HS-5 (cell line): ENCODE data around the gene GAS2.
"Not testable (repeated sequence)": the region's sequence is repeated elsewhere in the genome, so short reads cannot be mapped to it uniquely, and the experiment has no call there.

Experiments
- DNase-seq: peaks from one replicate; pipeline ENCODE4 v3.0.0-alpha.2; 2012; ENCODE audit warnings: low read depth

GAS2 gene

GRCh38 chr11:22666325-22666687 is at the start of gene GAS2:
Gene GAS2 (plus strand): TSS chr11:22666611. CDS start chr11:22674870, 8,259 bp downstream.
- no peak for DNase-seq

- DNase-seq, result no peak
Measured at GRCh38 chr11:22617868-22618267, 48.5 kb upstream of the GAS2 start.

- DNase-seq, result peak; percentile 26
Measured at GRCh38 chr11:22624742-22625447, 41.5 kb upstream of the GAS2 start.

GRCh38 chr11:22625448-22626287 is 40.7 kb upstream of the GAS2 start, which contains the start of gene FANCF:
Gene FANCF (minus strand): TSS chr11:22625823. CDS start chr11:22625810, 13 bp downstream.
- DNase-seq, result peak; percentile 98

- DNase-seq, result no peak
Measured at GRCh38 chr11:22626573-22627239, 39.7 kb upstream of the GAS2 start.

- no peak for DNase-seq
Measured at GRCh38 chr11:22627421-22627820, 39.0 kb upstream of the GAS2 start.

- DNase-seq, result no peak
Measured at GRCh38 chr11:22633354-22633902, 33.0 kb upstream of the GAS2 start.

- DNase-seq, result no peak
Measured at GRCh38 chr11:22634897-22635629, 31.3 kb upstream of the GAS2 start.

GRCh38 chr11:22635689-22636088 is 30.7 kb upstream of the GAS2 start:
- DNase-seq, result no peak

GRCh38 chr11:22640862-22641261 is 25.5 kb upstream of the GAS2 start:
- no peak for DNase-seq

- DNase-seq, result no peak
Measured at GRCh38 chr11:22641559-22641958, 24.9 kb upstream of the GAS2 start.

- not testable (repeated sequence) for DNase-seq
Measured at GRCh38 chr11:22652346-22652745, 14.1 kb upstream of the GAS2 start.

GRCh38 chr11:22656130-22656529 is 10.3 kb upstream of the GAS2 start:
- DNase-seq, result no peak

- DNase-seq, result no peak
Measured at GRCh38 chr11:22657101-22657694, 9.2 kb upstream of the GAS2 start.

- DNase-seq, result no peak
Measured at GRCh38 chr11:22659783-22660182, 6.6 kb upstream of the GAS2 start.

GRCh38 chr11:22666688-22667439 is 453 bp downstream of the GAS2 start:
- no peak for DNase-seq

GRCh38 chr11:22668005-22668796 is 1.8 kb downstream of the GAS2 start:
- DNase-seq, result no peak

- no peak for DNase-seq
Measured at GRCh38 chr11:22669368-22669767, 3.0 kb downstream of the GAS2 start.

- DNase-seq, result no peak
Measured at GRCh38 chr11:22670830-22671229, 4.4 kb downstream of the GAS2 start.

- no peak for DNase-seq
Measured at GRCh38 chr11:22671751-22672150, 5.3 kb downstream of the GAS2 start.
